ENCODE measurements around the gene CTDSPL.

CTDSPL gene

DNA sequence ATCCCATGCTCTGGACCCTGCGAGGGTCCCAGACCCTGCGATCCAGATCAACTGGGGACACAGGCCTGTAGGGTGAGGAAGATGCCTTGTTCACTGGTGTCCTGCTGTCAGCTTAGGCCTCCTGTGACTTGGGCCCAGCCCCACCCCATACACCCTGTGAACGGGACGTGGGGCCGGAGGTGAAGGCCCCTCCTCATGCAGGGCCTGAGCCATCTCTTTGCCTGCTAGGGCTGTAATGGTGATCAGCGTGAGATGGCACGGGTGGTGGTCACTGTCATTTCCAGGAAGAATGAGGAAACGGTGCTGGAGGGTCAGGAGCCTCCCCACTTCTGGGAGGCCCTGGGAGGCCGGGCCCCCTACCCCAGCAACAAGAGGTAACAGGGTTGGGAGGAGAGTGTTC lies 141.3 kb downstream of the CTDSPL start:
- DNase-seq (ENCODE audit: low spot score) = no peak

DNA sequence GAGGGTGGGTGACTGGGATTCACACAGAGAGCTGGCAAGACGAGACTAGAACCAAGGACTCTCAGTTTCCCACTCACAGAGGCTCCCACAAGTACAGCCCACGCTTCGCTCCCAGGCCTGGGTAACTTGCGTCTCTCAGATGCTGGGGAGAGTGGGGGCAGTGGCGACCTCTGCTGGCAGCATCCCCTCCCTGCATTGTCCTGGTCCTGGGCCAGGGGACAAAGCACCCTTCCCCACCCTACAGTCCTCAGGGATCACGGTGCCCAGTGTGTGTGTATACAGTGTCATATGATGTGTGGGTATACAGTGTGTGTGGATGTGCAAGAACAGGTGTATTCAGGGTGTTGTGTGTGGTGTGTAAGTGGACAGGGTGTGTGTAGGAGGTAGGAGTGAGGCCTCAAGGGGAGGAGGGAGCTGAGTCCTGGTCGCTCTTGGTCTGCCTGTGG lies 141.7 kb downstream of the CTDSPL start:
- peak; percentile 41 for DNase-seq (ENCODE audit: low spot score)

GRCh38 chr3:38003817-38004414 lies 142.2 kb downstream of the CTDSPL start:
- DNase-seq (ENCODE audit: low spot score) = no peak

- DNase-seq (ENCODE audit: low spot score) = peak; percentile 40
Measured at GRCh38 chr3:38004415-38005075, 142.9 kb downstream of the CTDSPL start.

DNA sequence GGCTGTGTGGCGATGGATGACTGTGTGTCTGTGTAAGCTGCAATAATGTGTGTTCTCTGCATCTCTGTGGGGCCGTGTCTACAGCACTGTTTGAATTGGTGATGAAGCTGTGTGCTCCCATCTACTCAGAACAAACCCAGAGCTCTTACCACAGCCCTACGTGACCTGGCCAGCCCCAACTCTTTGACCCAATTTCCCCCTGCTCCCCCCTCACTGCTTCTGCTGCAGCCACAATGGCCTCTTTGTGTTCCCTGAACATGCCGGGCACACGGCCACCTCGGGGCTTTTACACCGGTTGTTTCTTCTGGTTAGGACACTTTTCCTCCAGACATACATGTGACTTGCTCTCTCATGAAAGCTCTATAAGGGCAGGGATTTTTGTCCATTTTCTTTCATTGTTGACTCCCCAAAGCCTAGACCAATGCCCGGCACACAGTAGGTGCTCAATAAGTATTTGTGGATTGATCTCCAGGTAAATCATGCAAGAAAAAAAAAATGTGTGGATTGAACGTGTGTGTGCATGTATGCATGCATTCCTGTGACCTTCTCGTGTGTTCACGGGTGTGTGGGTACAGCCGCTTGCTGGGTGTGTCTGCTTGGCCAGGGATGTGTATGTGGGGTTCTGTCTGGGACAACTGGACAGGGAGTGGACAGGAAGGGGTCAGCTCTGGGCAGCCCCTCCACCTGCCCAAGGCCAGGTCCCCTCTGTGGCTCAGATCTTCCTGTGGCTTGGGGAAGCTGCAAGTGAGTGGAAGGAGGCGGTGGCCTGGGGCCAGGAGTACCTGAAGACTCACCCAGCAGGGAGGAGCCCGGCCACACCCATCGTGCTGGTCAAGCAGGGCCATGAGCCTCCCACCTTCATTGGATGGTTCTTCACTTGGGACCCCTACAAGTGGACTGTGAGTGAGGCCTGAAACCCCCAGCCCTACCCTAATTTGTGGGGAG lies 143.7 kb downstream of the CTDSPL start:
- no peak for DNase-seq (ENCODE audit: low spot score)

GRCh38 chr3:38006031-38006430 lies 144.4 kb downstream of the CTDSPL start:
- DNase-seq (ENCODE audit: low spot score) = no peak

DNA sequence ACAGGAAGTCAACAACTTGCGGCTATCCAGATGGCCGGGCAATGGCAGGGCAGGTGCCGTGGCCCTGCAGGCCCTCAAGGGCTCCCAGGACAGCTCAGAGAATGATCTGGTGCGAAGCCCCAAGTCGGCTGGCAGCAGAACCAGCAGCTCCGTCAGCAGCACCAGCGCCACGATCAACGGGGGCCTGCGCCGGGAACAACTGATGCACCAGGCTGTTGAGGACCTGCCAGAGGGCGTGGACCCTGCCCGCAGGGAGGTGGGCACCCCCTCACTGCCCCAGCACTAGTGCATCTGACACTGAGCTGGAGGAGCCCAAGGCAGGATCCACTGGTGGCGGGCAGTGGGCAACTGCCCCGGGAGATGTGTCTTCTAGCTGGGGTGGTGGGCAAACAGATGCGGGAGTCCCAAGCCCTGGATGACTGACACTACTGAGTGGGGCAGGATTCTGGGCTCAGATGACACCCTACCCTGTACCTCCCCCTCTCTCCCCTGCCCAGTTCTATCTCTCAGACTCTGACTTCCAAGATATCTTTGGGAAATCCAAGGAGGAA lies 144.8 kb downstream of the CTDSPL start:
- no peak for DNase-seq (ENCODE audit: low spot score)

GRCh38 chr3:38007754-38008090 lies 146.0 kb downstream of the CTDSPL start:
- DNase-seq (ENCODE audit: low spot score) = no peak

DNA sequence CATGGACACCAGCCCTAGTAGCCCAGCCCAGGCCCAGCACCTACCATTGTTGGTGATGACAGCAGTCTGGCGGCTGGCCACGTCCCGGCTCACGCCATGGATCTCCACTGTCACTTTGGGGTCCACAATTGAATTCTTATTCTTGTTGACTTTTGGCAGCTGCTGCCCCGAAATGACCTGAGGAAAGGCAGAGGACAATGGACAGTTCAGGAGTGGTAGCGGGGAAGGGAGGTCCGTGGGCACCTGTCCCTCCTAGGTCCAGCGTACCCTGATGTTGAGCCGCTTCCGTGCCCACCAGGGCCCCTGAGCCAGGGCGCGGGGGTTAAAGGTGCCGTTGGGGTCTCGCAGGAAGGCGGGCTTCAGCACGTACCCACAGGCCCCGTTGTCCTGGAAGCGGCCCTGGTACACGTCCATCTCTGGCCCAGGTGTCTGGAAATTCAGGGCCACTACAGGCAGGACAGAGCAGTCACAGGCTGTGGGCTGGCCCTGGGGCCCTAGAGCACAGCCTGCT lies 146.6 kb downstream of the CTDSPL start:
- DNase-seq (ENCODE audit: low spot score) = no peak

- DNase-seq (ENCODE audit: low spot score) = no peak
Measured at GRCh38 chr3:38008971-38009580, 147.4 kb downstream of the CTDSPL start.

GRCh38 chr3:38009807-38010591 lies 148.3 kb downstream of the CTDSPL start:
- no peak for DNase-seq (ENCODE audit: low spot score)

GRCh38 chr3:38011111-38011510 lies 149.4 kb downstream of the CTDSPL start:
- DNase-seq (ENCODE audit: low spot score) = no peak

- DNase-seq (ENCODE audit: low spot score) = no peak
Measured at GRCh38 chr3:38015485-38015884, 153.8 kb downstream of the CTDSPL start.

DNA sequence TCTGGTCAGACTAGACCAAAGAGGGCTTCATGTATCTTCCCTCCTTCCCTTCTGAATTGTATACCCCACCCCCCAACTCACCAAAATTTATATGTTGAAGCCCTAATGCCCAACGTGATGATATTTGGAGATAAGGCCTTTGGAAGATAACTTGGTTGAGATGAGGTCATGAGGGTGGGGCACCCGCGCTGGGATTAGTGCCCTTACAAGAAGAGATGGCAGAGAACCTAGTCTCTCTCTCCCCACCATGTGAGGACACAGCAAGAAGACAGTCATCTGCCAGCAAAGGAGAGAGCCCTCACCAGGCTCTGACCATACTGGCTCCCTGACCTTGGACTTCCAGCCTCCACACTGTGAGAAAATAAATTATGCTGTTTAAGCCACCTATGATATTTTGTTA lies 154.3 kb downstream of the CTDSPL start:
- no peak for DNase-seq (ENCODE audit: low spot score)

GRCh38 chr3:38016410-38016809 lies 154.7 kb downstream of the CTDSPL start:
- no peak for DNase-seq (ENCODE audit: low spot score)

GRCh38 chr3:38016847-38017444 lies 155.3 kb downstream of the CTDSPL start:
- DNase-seq (ENCODE audit: low spot score) = no peak

DNA sequence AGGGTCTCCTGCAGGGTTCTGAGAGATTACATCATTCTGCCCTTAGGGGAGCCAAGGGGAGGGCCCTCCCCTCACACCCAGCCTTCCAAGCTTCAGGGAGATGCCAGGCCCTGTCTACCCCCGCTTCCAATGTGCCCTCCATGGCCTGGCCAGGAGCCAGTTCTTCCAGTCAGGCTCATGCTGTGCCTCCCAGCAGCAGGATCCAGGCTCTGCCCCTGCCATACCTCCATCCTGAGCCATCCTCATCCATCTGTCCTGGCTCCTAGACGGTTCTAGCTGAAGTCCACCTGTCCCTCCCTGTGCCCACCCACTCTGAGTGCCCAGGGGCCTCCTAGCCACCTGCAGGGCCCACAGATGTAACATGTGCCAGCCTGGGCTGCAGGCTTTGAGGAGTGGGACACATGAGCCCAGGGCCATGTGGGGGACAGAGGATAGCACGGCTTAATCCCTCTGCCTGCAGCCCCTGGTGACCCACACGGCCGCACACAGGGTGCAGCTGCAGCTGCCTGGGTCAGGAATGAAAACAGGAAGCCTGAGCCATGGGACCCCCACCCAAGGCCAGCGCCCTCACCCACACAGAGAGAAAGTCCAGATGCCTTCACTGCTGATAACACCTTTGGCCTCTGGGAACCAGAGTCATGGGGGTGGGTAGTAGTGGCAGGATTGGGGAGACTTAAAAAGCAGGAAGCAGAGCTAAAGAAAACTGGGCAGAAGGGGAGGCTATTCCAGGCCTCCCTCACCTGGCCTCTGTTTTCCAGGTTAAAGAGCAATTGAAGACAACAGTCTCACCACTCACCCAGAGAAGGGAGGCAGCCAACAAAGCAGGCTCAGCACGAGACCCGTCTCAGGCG lies 156.0 kb downstream of the CTDSPL start:
- DNase-seq (ENCODE audit: low spot score) = no peak

DNA sequence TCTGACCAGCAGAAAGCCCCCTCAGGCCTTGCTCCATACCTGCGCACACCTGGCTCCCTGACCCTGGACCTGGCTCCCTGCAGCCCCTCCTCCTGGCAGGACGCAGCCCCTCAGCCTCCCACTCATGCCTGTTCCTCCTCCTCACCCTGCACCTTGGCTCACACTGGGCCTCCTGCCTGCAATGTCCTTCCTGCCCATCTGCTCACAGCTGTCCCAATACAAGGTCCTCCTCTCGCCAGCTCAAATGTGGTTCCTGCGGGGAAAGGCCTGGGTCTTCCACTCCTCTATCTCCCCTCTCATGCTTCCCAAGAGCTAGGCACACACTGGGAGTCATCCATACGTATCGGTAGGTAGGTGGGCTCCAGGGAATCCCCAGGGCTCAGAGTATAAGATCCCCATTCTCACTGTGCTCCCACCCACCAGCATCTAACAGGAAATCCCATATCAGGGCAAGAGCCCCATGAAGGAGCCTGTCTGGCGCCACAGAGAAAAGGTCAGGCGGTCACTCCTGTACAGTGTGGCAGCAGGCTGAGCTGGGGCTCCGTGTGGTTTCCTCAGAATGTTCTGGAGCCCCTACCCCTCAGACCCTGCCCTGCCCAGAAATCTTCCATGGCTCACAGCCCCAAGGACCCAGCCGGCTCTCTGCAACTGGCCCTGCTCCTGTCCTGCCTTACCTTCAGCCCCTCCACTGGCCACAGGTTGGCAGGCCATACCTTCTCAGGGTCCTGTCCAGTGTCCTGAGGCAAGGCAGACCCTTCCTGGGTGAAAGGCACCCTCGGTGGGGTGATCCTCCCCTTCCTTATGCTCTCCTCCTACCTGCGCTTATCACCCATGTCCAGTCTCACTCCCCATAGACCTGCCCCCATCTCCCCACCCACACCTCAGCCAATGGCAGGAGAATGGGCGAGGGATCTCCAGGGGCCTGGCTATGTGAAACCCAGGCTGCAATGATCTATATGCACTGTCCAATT lies 156.9 kb downstream of the CTDSPL start:
- no peak for DNase-seq (ENCODE audit: low spot score)
